Transverse colon (tissue), 4 donors: ENCODE data around the gene GPSM1. TPM values are rescaled to one million over a fixed set of nuclear protein-coding genes. Genes with fewer than 3 reads are reported as not detected.

Experiments
- DNase-seq: peaks from one replicate; pipeline ENCODE4 v3.0.0-alpha.2; 2019
- H3K27ac ChIP-seq, 4 donors: fragments of 200-600 bp; sonication (generic); 2 replicates each; pipeline ENCODE4 v1.5.1; 2016 to 2018; ENCODE audit warnings: inconsistent platforms in 4 of 4
- H3K27me3 ChIP-seq: fragments of 200-600 bp; sonication (generic); 2 replicates; pipeline ENCODE4 v1.5.1; 2017; ENCODE audit warnings: inconsistent platforms
- H3K36me3 ChIP-seq, 4 donors: fragments of 200-600 bp; sonication (generic); 2 replicates each; pipeline ENCODE4 v1.5.1; 2017 to 2019; ENCODE audit warnings: inconsistent platforms in 4 of 4
- H3K4me1 ChIP-seq, 4 donors: fragments of 200-600 bp; sonication (generic); 2 replicates each; pipeline ENCODE4 v1.5.1; 2017 to 2020; ENCODE audit warnings: inconsistent platforms in 4 of 4
- H3K4me3 ChIP-seq, 4 donors: fragments of 200-600 bp; sonication (generic); 1 replicate in 1 of 4; 2 replicates in 3 of 4; pipeline versions ENCODE4 v1.5.1 to v1.6.1; 2017 to 2019; ENCODE audit warnings: inconsistent platforms in 4 of 4
- H3K9me3 ChIP-seq, 2 donors: fragments of 200-600 bp; sonication (generic); 2 replicates each; pipeline ENCODE4 v1.5.1; 2017 to 2019; ENCODE audit warnings: inconsistent platforms in 2 of 2
- CTCF ChIP-seq, 5 experiments: fragments of 200-600 bp in 3 of 5; fragments of 450-650 bp in 2 of 5; sonication (generic) in 3 of 5; IDR thresholded peaks; 1 replicate in 2 of 5; 2 replicates in 3 of 5; pipeline ENCODE4 v1.5.1; 2016 to 2017; ENCODE audit warnings: antibody characterized with exemption in 5 of 5, inconsistent platforms in 3 of 5, mild to moderate bottlenecking in 2 of 5, moderate library complexity in 1 of 5
- EP300 ChIP-seq: sonication (generic); formaldehyde crosslinking; IDR thresholded peaks from one replicate; pipeline ENCODE4 v1.6.1; 2017; ENCODE audit warnings: antibody characterized with exemption, low read depth
- POLR2A ChIP-seq: fragments of 450-650 bp; IDR thresholded peaks from one replicate; pipeline ENCODE4 v1.6.1; 2016; ENCODE audit warnings: antibody characterized with exemption, mild to moderate bottlenecking, moderate library complexity
- POLR2AphosphoS5 ChIP-seq, 3 donors: sonication (generic); formaldehyde crosslinking; IDR thresholded peaks; one replicate each; pipeline ENCODE4 v1.6.1; 2016; ENCODE audit warnings: antibody characterized with exemption in 3 of 3
- WGBS, 2 donors: methylation state at CpG; one replicate each; pipeline ENCODE4 v1.1.5; 2018; ENCODE audit warnings: low coverage in 1 of 2; 5-methylcytosine and 5-hydroxymethylcytosine counted together
- in situ Hi-C, 4 donors: fragments of 200-750 bp; cut with MboI; loops; one replicate each; pipeline versions ENCODE4 v1.15.0 to v1.15.1; 2017; ENCODE audit warnings: low sequenced_read_pairs in 3 of 4, low pct_ligation_motif_present in 1 of 4, low pct_unique_long_range_greater_than_20kb in 1 of 4
- intact Hi-C: fragments of 100-400 bp; cut with DNase I; formaldehyde crosslinking; loops from one replicate; pipeline ENCODE4 v1.15.1; 2023; ENCODE audit warnings: low total_unique reads
- total RNA-seq, 4 donors: library from RNA; depleted of rRNA; stranded (reverse); fragments of >200 nt; gene quantifications; one replicate each; pipeline ENCODE4 v1.1.0, GENCODE V29; 2016

GPSM1 gene
- total RNA-seq, 4 donors from 2014 or later = 2.3 to 8.6 (median 7.0) TPM

DNA sequence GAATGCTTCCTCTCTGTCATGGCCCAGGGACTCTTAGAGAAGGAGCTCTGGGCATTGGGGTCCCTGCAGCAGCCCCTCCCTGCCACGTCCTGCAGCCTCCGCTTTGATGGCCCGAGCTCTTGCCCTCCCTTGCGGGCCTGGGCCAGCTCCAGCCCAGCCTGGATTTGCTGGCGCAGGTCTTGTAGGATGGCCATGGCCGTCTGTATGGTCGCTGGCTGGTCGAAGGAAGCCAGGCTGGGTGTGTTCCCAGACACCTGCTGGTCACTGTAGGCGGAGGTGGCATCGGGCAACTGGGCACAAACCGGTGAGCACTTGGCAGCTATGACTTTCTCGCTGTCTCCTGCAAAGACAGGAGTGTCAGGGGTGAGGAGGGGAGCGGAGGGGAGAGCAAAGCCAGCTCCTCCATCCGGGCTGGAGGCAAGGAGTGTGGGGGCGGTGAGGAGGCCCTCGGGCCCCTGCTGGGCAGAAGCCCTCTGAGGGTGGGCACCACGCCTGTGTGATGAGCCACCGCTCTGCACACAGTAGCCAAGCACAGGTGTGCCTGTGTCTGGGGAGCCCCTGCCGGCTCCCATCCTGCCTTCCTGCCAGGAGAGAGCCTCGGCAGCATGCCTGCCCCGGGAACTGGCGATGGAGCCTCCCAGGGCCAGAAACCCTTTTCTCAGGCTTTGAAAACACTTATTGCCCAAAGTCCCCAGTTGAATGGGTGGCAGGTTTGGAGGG, 35.9 kb upstream of the GPSM1 start:
- in situ Hi-C loops (no loop called here), intact Hi-C loops (loop anchor here (1.0 kb wide), 1 partner anchor 34 kb away; no protein-coding TSS in a partner anchor)
- TF ChIP-seq POLR2A (no peak), CTCF (IDR thresholded peaks at IDR 0.05) (no peak), POLR2AphosphoS5 (IDR thresholded peaks at IDR 0.05) (no peak), EP300 (no peak)
- no peak for DNase-seq
- Histone ChIP-seq H3K27ac (no peak overlapping the region), H3K9me3 (no peaks in the 10 kb centered on the region), H3K4me3 (no peak overlapping the region), H3K27me3 (peaks cover 23% of the 10 kb centered on the region), H3K36me3 (no peaks in the 10 kb centered on the region), H3K4me1 (peaks cover under 1 to 5% (median 3%) of the 10 kb centered on the region in 4 donors)
- WGBS, 2 donors = 78% methylated on average over 22 of the region's 22 CpGs; no CpG with 5 or more reads in 1 of the 2 donors

DNA sequence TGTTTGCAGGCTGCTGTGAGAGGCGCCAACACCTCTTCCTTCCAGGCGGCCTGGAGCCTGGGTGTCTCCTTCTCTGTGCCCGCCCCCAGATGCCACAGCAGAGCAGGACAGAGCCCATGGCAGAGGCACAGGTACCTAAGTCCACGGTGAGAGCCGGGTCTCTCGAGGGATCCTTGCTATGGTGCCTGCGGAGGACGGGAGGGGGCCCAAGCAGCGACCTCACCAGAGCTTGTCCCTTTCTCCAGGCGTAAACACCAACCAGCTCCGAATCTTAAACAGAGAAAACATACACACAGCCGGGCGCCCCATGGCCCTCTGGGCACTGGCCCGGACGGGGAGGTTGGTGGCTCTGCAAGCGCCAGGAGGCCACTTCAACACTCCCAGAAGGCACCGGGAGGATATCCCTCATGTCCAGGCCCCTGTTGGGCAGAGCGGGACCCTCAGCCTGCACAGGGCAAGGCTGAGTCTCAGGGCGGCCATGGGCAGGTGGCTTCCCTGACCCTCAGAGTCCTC, 35.3 kb upstream of the GPSM1 start:
- DNase-seq = no peak
- H3K27ac ChIP-seq = no peak overlapping the region
- no peak overlapping the region for H3K4me3 ChIP-seq
- 56% methylated on average over 18 of the region's 19 CpGs; no CpG with 5 or more reads in 1 of the 2 donors for WGBS, 2 donors
- intact Hi-C loops (no loop called here), in situ Hi-C loops (no loop called here)
- TF ChIP-seq POLR2A = no peak
- TF ChIP-seq CTCF (IDR thresholded peaks at IDR 0.05) = no peak
- TF ChIP-seq EP300 = no peak
- TF ChIP-seq POLR2AphosphoS5 (IDR thresholded peaks at IDR 0.05) = no peak
- no peaks in the 10 kb centered on the region for H3K9me3 ChIP-seq
- peaks cover 6 to 9% (median 8%) of the 10 kb centered on the region in 4 donors for H3K4me1 ChIP-seq
- H3K27me3 ChIP-seq = peaks cover 21% of the 10 kb centered on the region
- no peaks in the 10 kb centered on the region for H3K36me3 ChIP-seq

- DNase-seq = no peak
- WGBS, 2 donors = 55 to 100% methylated on average over 1 to 19 of the region's 34 CpGs
- no peaks in the 10 kb centered on the region for H3K9me3 ChIP-seq
- intact Hi-C loops (no loop called here), in situ Hi-C loops (no loop called here)
- H3K27ac ChIP-seq = no peak overlapping the region
- H3K4me1 ChIP-seq = peaks cover 6 to 14% (median 10%) of the 10 kb centered on the region in 4 donors
- H3K36me3 ChIP-seq = no peaks in the 10 kb centered on the region
- no peak overlapping the region for H3K4me3 ChIP-seq
- TF ChIP-seq EP300 = no peak
- H3K27me3 ChIP-seq = peaks cover 14% of the 10 kb centered on the region
Measured at GRCh38 chr9:136292591-136293448, 34.5 kb upstream of the GPSM1 start.

- 81 to 86% methylated on average over 14 of the region's 14 CpGs for WGBS, 2 donors
- Histone ChIP-seq H3K9me3 (no peaks in the 10 kb centered on the region), H3K4me3 (no peak overlapping the region), H3K27me3 (peaks cover 7% of the 10 kb centered on the region), H3K36me3 (no peaks in the 10 kb centered on the region), H3K27ac (no peak overlapping the region), H3K4me1 (peaks cover 6 to 14% (median 10%) of the 10 kb centered on the region in 4 donors)
- no peak for TF ChIP-seq CTCF (IDR thresholded peaks at IDR 0.05)
- TF ChIP-seq POLR2AphosphoS5 (IDR thresholded peaks at IDR 0.05) = no peak
- intact Hi-C loops = no loop called here
- no peak for DNase-seq
- in situ Hi-C loops = no loop called here
Measured at GRCh38 chr9:136293476-136294077, 33.8 kb upstream of the GPSM1 start.
